Measurements from ENCODE around the gene MFNG.

MFNG gene

GRCh38 chr22:37511395-37512104, 25.4 kb upstream of the MFNG start:
- DNase-seq, result no peak

GRCh38 chr22:37510091-37510490, 23.9 kb upstream of the MFNG start:
- DNase-seq, result no peak

GRCh38 chr22:37509059-37509860, 23.1 kb upstream of the MFNG start:
- DNase-seq, result no peak

GRCh38 chr22:37508431-37508992, 22.3 kb upstream of the MFNG start:
- DNase-seq, result no peak

GRCh38 chr22:37507731-37508130, 21.5 kb upstream of the MFNG start:
- no peak for DNase-seq

- no peak for DNase-seq
Measured at GRCh38 chr22:37505989-37506388, 19.8 kb upstream of the MFNG start.

GRCh38 chr22:37505565-37505964, 19.4 kb upstream of the MFNG start:
- no peak for DNase-seq

- DNase-seq, result no peak
Measured at GRCh38 chr22:37504964-37505363, 18.8 kb upstream of the MFNG start.

- no peak for DNase-seq
Measured at GRCh38 chr22:37503850-37504249, 17.7 kb upstream of the MFNG start.

- DNase-seq, result no peak
Measured at GRCh38 chr22:37503183-37503683, 17.0 kb upstream of the MFNG start.

- no peak for DNase-seq
Measured at GRCh38 chr22:37502342-37503182, 16.4 kb upstream of the MFNG start.

- DNase-seq, result no peak
Measured at GRCh38 chr22:37501610-37502341, 15.6 kb upstream of the MFNG start.

GRCh38 chr22:37500745-37501609, 14.8 kb upstream of the MFNG start:
- no peak for DNase-seq

- no peak for DNase-seq
Measured at GRCh38 chr22:37499789-37500540, 13.8 kb upstream of the MFNG start.

GRCh38 chr22:37499027-37499707, 13.0 kb upstream of the MFNG start:
- DNase-seq, result no peak

GRCh38 chr22:37498289-37498909, 12.2 kb upstream of the MFNG start:
- peak; percentile 73 for DNase-seq

GRCh38 chr22:37497062-37497599, 10.9 kb upstream of the MFNG start:
- no peak for DNase-seq

- DNase-seq, result no peak
Measured at GRCh38 chr22:37496651-37497050, 10.5 kb upstream of the MFNG start.

- DNase-seq, result no peak
Measured at GRCh38 chr22:37493979-37494378, 7.8 kb upstream of the MFNG start.

Measured in activated CD4-positive, alpha-beta T cell treated with anti-CD3 and anti-CD28 coated beads, Interleukin-2, amount 50 U/mL, for 1 hour (primary cell).